ENCODE measurements around the gene ZSWIM6. TPM values are rescaled to one million over a fixed set of nuclear protein-coding genes. Genes with fewer than 3 reads are reported as not detected.
"Not testable (repeated sequence)": the region's sequence is repeated elsewhere in the genome, so short reads cannot be mapped to it uniquely, and the experiment has no call there.

ZSWIM6 gene
- polyA plus RNA-seq, 3 donors: 1.7 to 33.5 (median 2.7) TPM

DNA sequence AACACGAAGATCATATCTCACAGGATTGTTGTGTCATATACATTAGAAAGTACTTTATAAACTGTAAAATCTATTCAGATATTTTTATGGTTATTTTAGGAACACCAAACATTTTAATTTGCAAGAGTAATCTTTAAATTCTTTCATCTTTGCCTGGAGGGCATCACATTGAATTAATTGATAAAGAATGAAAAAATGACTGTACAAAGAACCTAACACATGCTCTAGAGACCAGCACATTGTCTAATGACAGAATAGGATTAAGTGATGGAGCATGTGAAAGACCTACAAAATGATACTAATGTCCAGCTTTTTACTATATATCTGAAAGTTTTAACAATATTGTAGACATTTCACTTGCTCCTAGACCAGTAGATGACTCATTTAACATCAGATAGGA is 88.0 kb downstream of the ZSWIM6 start:
- Mint-ChIP-seq H3K27ac (peak overlapping the region in 2 of 7 donors; percentile 31 to 63), H3K4me3 (no peak overlapping the region), H3K4me1 (peaks cover 33% of the 10 kb centered on the region), H3K9me3 (peaks cover 0 to 3% (median 0%) of the 10 kb centered on the region in 7 donors), H3K36me3 (peaks cover 4 to 10% of the 10 kb centered on the region in 2 donors), H3K27me3 (ENCODE audit: low read depth in 3 of 3) (no peaks in the 10 kb centered on the region)
- no peak for DNase-seq
- H3K9ac ChIP-seq (ENCODE audit: insufficient read depth, low read length, poor library complexity, severe bottlenecking): no peak overlapping the region
- H3K4me1 ChIP-seq (ENCODE audit: control insufficient read depth in 1 of 2, insufficient read depth in 2 of 2, low read length in 2 of 2): peaks cover 4 to 5% of the 10 kb centered on the region in 2 donors
- peaks cover 100% of the 10 kb centered on the region for H3K79me2 ChIP-seq (ENCODE audit: insufficient read depth, low read length)
- H3K4me2 ChIP-seq (replicated peaks; ENCODE audit: extremely low read depth, low read length, poor library complexity, severe bottlenecking): no peak overlapping the region
- WGBS (ENCODE audit: insufficient coverage): no CpG with 5 or more reads among the region's 1 CpG
- H3K36me3 ChIP-seq (replicated peaks in 1 of 2; ENCODE audit: control insufficient read depth in 1 of 2, insufficient read depth in 2 of 2, low read length in 2 of 2): no peaks in the 10 kb centered on the region
- peaks cover 0 to 3% of the 10 kb centered on the region in 2 donors for H3K9me3 ChIP-seq (replicated peaks in 1 of 2; ENCODE audit: control insufficient read depth in 1 of 2, insufficient read depth in 1 of 2, low read length in 2 of 2)
- no peak overlapping the region for H3K27ac ChIP-seq (ENCODE audit: low read depth in 1 of 2, low read length in 2 of 2)
- H3K4me3 ChIP-seq (replicated peaks in 1 of 3; ENCODE audit: low read depth in 2 of 3, low read length in 3 of 3): no peak overlapping the region
- TF ChIP-seq CTCF (IDR thresholded peaks at IDR 0.05): no peak
- intact Hi-C loops (cut with micrococcal nuclease): no loop called here
- peaks cover 100% of the 10 kb centered on the region for H4K20me1 ChIP-seq (ENCODE audit: insufficient read depth, low read length)
- no peak overlapping the region for H2AFZ ChIP-seq (ENCODE audit: insufficient read depth, low read depth, low read length, poor library complexity, severe bottlenecking)
- H3K27me3 ChIP-seq (ENCODE audit: control insufficient read depth in 2 of 2, insufficient read depth in 2 of 2, low read length in 2 of 2): no peaks in the 10 kb centered on the region

DNA sequence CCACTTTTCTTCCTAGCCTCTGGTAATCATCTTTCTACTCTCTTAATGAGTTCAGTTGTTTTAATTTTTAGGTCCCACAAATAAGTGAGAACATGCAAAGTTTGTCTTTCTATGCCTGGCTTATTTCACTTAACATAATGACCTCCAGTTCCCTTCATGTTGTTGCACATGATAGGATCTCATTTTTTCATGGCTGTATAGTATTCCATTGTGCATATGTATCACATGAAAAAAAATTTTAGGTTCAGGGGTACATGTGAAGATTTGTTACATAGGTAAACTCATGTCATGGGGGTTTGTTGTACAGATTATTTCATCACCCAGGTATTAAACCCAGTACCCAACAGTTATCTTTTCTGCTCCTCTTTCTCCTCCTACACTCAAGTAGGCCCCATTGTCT is 89.2 kb downstream of the ZSWIM6 start:
- H3K36me3 ChIP-seq (replicated peaks in 1 of 2; ENCODE audit: control insufficient read depth in 1 of 2, insufficient read depth in 2 of 2, low read length in 2 of 2); H3K9me3 ChIP-seq (replicated peaks in 1 of 2; ENCODE audit: control insufficient read depth in 1 of 2, insufficient read depth in 1 of 2, low read length in 2 of 2); H3K4me1 ChIP-seq (ENCODE audit: control insufficient read depth in 1 of 2, insufficient read depth in 2 of 2, low read length in 2 of 2); H3K4me3 ChIP-seq (replicated peaks in 1 of 3; ENCODE audit: low read depth in 2 of 3, low read length in 3 of 3); H2AFZ ChIP-seq (ENCODE audit: insufficient read depth, low read depth, low read length, poor library complexity, severe bottlenecking); H3K27me3 ChIP-seq (ENCODE audit: control insufficient read depth in 2 of 2, insufficient read depth in 2 of 2, low read length in 2 of 2); H3K27me3 Mint-ChIP-seq (ENCODE audit: low read depth in 3 of 3); intact Hi-C loops (cut with micrococcal nuclease); H3K9me3 Mint-ChIP-seq; H3K4me2 ChIP-seq (replicated peaks; ENCODE audit: extremely low read depth, low read length, poor library complexity, severe bottlenecking); H3K9ac ChIP-seq (ENCODE audit: insufficient read depth, low read length, poor library complexity, severe bottlenecking); H3K4me3 Mint-ChIP-seq; DNase-seq; H3K27ac ChIP-seq (ENCODE audit: low read depth in 1 of 2, low read length in 2 of 2): not testable (repeated sequence)
- H3K36me3 Mint-ChIP-seq: peaks cover 4 to 11% of the 10 kb centered on the region in 2 donors
- peak overlapping the region in 2 of 7 donors; percentile 26 to 47 for H3K27ac Mint-ChIP-seq
- peaks cover 34% of the 10 kb centered on the region for H3K4me1 Mint-ChIP-seq
- peaks cover 100% of the 10 kb centered on the region for H4K20me1 ChIP-seq (ENCODE audit: insufficient read depth, low read length)
- H3K79me2 ChIP-seq (ENCODE audit: insufficient read depth, low read length): peaks cover 99% of the 10 kb centered on the region
